SJCRH30 (cell line): ENCODE results near the gene VWA5B2. TPM values are rescaled to one million over a fixed set of nuclear protein-coding genes. Genes with fewer than 3 reads are reported as not detected.
A peak's percentile ranks its signal among the peaks of the same experiment; 100 is the strongest.
"Not testable (repeated sequence)": the region's sequence is repeated elsewhere in the genome, so short reads cannot be mapped to it uniquely, and the experiment has no call there.

ENCODE experiments used
- DNase-seq, 2 experiments: peaks; one replicate each; pipeline ENCODE4 v3.0.0-alpha.2; 2015 to 2020
- H3K27ac ChIP-seq: fragments of 250-450 bp; sonication (Bioruptor Pico); 2 replicates; pipeline ENCODE4 v1.5.1; 2020; ENCODE audit warnings: mild to moderate bottlenecking, moderate library complexity
- H3K27me3 ChIP-seq: fragments of 250-450 bp; sonication (Bioruptor Pico); 2 replicates; pipeline ENCODE4 v1.5.1; 2020; ENCODE audit warnings: mild to moderate bottlenecking, moderate library complexity
- H3K36me3 ChIP-seq: fragments of 250-450 bp; sonication (Bioruptor Pico); 2 replicates; pipeline ENCODE4 v1.5.1; 2020; ENCODE audit warnings: mild to moderate bottlenecking, moderate library complexity
- H3K4me1 ChIP-seq: fragments of 250-450 bp; sonication (Bioruptor Pico); 2 replicates; pipeline ENCODE4 v1.5.1; 2020; ENCODE audit warnings: mild to moderate bottlenecking, moderate library complexity
- H3K4me3 ChIP-seq: fragments of 250-450 bp; sonication (Bioruptor Pico); 2 replicates; pipeline ENCODE4 v1.5.1; 2020; ENCODE audit warnings: mild to moderate bottlenecking, moderate library complexity
- H3K9me3 ChIP-seq: fragments of 250-450 bp; sonication (Bioruptor Pico); replicated peaks from 2 replicates; pipeline ENCODE4 v1.5.1; 2020; ENCODE audit warnings: mild to moderate bottlenecking, moderate library complexity
- total RNA-seq: library from RNA; depleted of rRNA; stranded (reverse); fragments of >200 nt; shearing (Covaris generic); gene quantifications from 2 replicates; pipeline ENCODE4 v1.2.3, GENCODE V29; 2014

Gene VWA5B2
- total RNA-seq, 1 experiment from 2014 or later = 1.0 TPM

DNA sequence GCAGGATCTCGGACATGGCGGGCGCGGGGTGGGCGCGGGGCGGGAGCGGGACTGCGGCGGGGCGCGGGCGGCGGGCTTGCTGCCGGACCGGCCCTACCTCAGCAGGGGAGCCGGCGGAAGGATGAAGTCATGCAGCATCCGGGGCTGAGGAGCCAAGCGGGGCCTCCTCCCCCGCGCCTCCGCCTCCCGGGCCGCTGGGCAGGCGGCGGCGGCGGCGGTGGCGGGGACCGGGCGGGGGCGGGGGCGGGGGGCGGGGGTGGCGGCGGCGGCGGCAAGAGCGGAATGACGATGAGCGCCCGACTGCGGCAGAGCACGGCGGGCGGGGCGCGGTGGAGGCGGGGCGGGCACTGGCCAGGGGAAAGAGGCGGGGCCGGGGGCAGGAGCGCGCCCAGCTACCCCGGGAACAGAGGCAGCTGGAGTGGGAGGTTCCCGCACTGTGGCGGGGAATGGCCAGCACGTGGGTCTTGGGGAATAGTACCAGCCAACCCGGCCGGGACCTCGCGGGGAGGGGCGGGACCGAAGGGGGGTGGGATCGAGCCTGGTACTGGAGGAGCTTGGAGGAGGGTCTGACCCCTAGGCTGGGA is 32.0 kb downstream of the VWA5B2 start, which contains the start of gene CAMK2N2:
TSS of gene CAMK2N2 (minus strand) at position 284 of the 584 bp plus-strand sequence. CDS start at position 16, 268 bp downstream.
- Histone ChIP-seq H3K9me3 (no peaks in the 10 kb centered on the region), H3K36me3 (no peaks in the 10 kb centered on the region), H3K27ac (peak within 1 kb of the TSS; percentile 57), H3K27me3 (no peaks in the 10 kb centered on the region), H3K4me3 (peak within 1 kb of the TSS; percentile 72), H3K4me1 (peaks cover 3% of the 10 kb centered on the region; the same call in 1 of the 2 replicates)
- peak; percentile 91 to 93 for DNase-seq

DNA sequence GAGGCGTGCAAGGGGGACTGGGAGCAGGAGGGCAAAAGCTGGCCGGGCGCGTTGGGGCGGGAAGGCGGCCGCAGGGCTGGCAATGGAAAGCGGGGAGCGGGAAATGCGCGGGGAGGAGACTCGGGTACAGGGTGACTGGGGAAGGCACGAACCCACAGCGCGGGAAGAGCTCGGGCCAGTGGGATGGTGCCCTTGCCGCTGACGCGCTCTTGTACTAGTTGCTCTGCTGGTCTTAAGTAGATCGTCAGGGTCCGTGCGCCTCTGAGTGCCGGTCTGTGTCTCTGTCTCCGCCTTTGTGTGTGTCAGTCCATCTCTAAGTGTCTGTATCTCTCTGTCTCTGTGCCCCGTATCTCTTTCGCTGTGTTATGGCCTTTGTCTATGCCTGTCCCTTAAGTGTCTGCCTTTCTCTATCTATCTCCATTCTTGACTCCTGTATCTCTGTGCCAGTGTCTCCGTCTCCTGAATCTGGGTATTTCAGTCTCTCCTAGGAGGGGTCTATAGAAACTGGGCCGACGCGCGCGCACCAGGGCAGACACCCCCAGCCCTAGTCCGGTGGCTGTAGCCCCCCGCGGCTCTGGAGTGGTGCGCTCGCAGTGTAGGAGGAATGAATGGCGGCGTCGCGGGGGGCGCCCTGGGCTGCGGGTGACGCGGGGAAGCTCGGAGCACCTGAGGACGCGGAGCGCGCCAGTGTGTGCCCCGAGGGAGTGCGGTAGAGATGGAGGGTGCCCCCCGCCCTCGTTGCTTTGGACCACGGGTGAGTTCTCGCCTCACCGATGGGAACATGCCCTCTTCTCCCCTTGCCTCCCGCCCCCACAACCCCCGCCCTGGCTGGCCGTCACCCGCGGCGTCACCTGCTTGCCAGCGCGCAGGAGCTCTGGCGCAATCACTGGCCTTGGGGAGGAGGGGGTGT is 32.7 kb downstream of the VWA5B2 start:
- Histone ChIP-seq H3K27ac (peak overlapping the region; percentile 57), H3K9me3 (no peaks in the 10 kb centered on the region), H3K36me3 (no peaks in the 10 kb centered on the region), H3K4me1 (peaks cover 3% of the 10 kb centered on the region; the same call in 1 of the 2 replicates), H3K4me3 (peak overlapping the region; percentile 72), H3K27me3 (no peaks in the 10 kb centered on the region)
- peak in 1 of 2 experiments; percentile 24 for DNase-seq

GRCh38 chr3:184262764-184263179 is 33.4 kb downstream of the VWA5B2 start:
- no peak overlapping the region for H3K27ac ChIP-seq
- H3K9me3 ChIP-seq = no peaks in the 10 kb centered on the region
- H3K4me1 ChIP-seq = peaks cover 3% of the 10 kb centered on the region; the same call in 1 of the 2 replicates
- no peak for DNase-seq
- H3K4me3 ChIP-seq = peak overlapping the region; percentile 72
- no peaks in the 10 kb centered on the region for H3K36me3 ChIP-seq
- no peaks in the 10 kb centered on the region for H3K27me3 ChIP-seq

GRCh38 chr3:184267249-184267648 is 37.9 kb downstream of the VWA5B2 start:
- not testable (repeated sequence) for DNase-seq

GRCh38 chr3:184272269-184272668 is 42.9 kb downstream of the VWA5B2 start:
- no peaks in the 10 kb centered on the region for H3K4me1 ChIP-seq

More at GRCh38 chr3:184267249-184267648, 37.9 kb downstream of the VWA5B2 start:
- not testable (repeated sequence) for H3K27ac ChIP-seq, H3K36me3 ChIP-seq, H3K27me3 ChIP-seq, H3K9me3 ChIP-seq, H3K4me3 ChIP-seq, H3K4me1 ChIP-seq

DNA sequence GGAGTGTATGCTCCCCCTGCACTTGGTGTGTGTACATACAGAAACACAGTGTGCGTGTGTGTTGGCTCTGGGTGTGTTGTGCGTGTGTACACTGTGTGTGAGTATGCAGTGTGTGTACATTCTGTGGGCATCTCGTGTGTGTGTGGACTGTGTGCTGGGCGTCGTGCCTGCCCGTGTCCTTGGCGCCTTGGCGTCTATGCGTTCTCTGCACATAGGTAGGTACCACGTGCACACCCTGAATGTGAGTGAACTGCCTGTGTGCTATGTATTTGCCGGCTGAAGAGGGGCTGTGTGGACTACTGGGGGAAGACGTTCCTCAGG is 46.0 kb downstream of the VWA5B2 start:
- H3K27ac ChIP-seq = no peak overlapping the region
- H3K27me3 ChIP-seq = peaks cover 20% of the 10 kb centered on the region
- H3K9me3 ChIP-seq = no peaks in the 10 kb centered on the region
- H3K4me1 ChIP-seq = no peaks in the 10 kb centered on the region
- H3K36me3 ChIP-seq = no peaks in the 10 kb centered on the region
- no peak for DNase-seq
- H3K4me3 ChIP-seq = no peak overlapping the region

More at GRCh38 chr3:184272269-184272668, 42.9 kb downstream of the VWA5B2 start:
- H3K27me3 ChIP-seq = peaks cover 19% of the 10 kb centered on the region
- no peak for DNase-seq
- H3K4me3 ChIP-seq = no peak overlapping the region
- no peaks in the 10 kb centered on the region for H3K36me3 ChIP-seq
- no peaks in the 10 kb centered on the region for H3K9me3 ChIP-seq
- H3K27ac ChIP-seq = no peak overlapping the region

GRCh38 chr3:184275961-184276910 is 46.9 kb downstream of the VWA5B2 start, which contains the start of gene ECE2:
ECE2 (plus strand) TSS chr3:184276022; CDS start chr3:184276154, 132 bp downstream.
- Histone ChIP-seq H3K27ac (no peak within 1 kb of the TSS), H3K4me3 (no peak within 1 kb of the TSS), H3K36me3 (no peaks in the 10 kb centered on the region), H3K9me3 (no peaks in the 10 kb centered on the region), H3K4me1 (no peaks in the 10 kb centered on the region), H3K27me3 (peaks cover 20% of the 10 kb centered on the region)
- DNase-seq = no peak

DNA sequence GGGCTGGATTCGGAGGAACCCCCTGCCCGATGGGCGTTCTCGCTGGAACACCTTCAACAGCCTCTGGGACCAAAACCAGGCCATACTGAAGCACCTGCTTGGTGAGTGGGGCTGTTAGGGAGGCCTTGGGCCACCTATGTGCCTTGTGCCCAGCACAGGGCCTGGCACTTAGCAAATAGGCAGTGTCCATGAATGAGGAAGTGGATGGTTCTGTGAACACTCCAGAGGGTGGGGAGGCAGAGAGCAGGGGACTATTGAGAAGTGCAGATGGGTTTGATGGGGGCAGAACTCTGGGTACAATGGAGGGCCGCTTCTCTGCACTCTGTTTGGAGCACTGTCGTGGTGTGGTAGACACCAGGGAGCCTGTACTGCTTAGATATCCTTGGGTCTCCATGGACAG is 48.0 kb downstream of the VWA5B2 start:
- Histone ChIP-seq H3K27ac (no peak overlapping the region), H3K9me3 (no peaks in the 10 kb centered on the region), H3K4me1 (no peaks in the 10 kb centered on the region), H3K4me3 (no peak overlapping the region), H3K27me3 (peaks cover 20% of the 10 kb centered on the region), H3K36me3 (no peaks in the 10 kb centered on the region)
- no peak for DNase-seq

DNA sequence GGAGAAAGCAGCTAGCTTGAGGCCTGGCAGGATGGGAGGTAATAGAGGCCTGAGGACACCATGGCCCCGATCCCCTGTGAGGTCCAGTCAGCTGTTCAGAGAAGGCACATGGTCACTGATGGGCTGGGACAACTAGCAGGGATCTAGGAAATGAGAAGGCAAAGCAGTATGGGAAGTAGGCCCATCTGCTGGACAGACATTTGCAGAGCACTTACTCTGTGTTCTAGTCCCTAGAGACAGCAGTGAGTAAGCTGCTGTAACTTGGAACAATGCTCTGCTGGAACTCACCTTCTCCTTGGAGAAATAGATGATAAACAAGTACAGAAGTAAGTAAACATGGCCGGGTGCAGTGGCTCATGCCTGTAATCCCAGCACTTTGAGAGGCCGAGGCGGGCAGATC is 53.6 kb downstream of the VWA5B2 start:
- Histone ChIP-seq H3K9me3 (no peaks in the 10 kb centered on the region), H3K4me3 (no peak overlapping the region), H3K36me3 (no peaks in the 10 kb centered on the region), H3K27ac (no peak overlapping the region), H3K27me3 (no peaks in the 10 kb centered on the region), H3K4me1 (no peaks in the 10 kb centered on the region)
- no peak for DNase-seq

- H3K27ac ChIP-seq = no peak overlapping the region
- no peaks in the 10 kb centered on the region for H3K9me3 ChIP-seq
- DNase-seq = no peak
- H3K27me3 ChIP-seq = no peaks in the 10 kb centered on the region
- no peaks in the 10 kb centered on the region for H3K36me3 ChIP-seq
- no peaks in the 10 kb centered on the region for H3K4me1 ChIP-seq
- no peak overlapping the region for H3K4me3 ChIP-seq
Measured at GRCh38 chr3:184283681-184284080, 54.3 kb downstream of the VWA5B2 start.

- peak; percentile 64 to 69 for DNase-seq
- Histone ChIP-seq H3K36me3 (no peaks in the 10 kb centered on the region), H3K4me3 (no peak overlapping the region), H3K27ac (no peak overlapping the region), H3K4me1 (no peaks in the 10 kb centered on the region), H3K9me3 (no peaks in the 10 kb centered on the region), H3K27me3 (no peaks in the 10 kb centered on the region)
Measured at GRCh38 chr3:184284696-184285095, 55.3 kb downstream of the VWA5B2 start.

GRCh38 chr3:184289426-184289938 is 60.1 kb downstream of the VWA5B2 start:
- Histone ChIP-seq H3K9me3 (no peaks in the 10 kb centered on the region), H3K36me3 (no peaks in the 10 kb centered on the region), H3K27me3 (no peaks in the 10 kb centered on the region; the same call in 1 of the 2 replicates), H3K4me1 (no peaks in the 10 kb centered on the region), H3K27ac (no peak overlapping the region), H3K4me3 (no peak overlapping the region)
- DNase-seq = peak; percentile 79 to 88

DNA sequence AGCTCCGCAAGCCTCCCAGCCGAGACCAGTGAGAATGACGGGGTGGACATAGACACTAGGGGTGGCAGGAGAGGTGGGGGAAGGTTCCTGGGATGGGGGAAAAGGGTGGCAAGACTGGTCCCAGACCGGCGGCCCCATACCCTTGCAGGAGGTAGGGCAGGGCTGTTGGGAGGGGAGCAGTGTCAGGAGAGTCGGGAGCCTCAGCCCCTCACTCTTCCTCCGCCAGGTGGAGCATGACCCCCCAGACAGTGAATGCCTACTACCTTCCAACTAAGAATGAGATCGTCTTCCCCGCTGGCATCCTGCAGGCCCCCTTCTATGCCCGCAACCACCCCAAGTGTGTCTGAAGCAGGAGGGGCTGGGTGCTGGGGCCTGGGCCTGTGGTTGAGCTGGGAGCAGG is 60.9 kb downstream of the VWA5B2 start:
- Histone ChIP-seq H3K4me1 (no peaks in the 10 kb centered on the region), H3K27me3 (no peaks in the 10 kb centered on the region; the same call in 1 of the 2 replicates)
- DNase-seq = no peak

DNA sequence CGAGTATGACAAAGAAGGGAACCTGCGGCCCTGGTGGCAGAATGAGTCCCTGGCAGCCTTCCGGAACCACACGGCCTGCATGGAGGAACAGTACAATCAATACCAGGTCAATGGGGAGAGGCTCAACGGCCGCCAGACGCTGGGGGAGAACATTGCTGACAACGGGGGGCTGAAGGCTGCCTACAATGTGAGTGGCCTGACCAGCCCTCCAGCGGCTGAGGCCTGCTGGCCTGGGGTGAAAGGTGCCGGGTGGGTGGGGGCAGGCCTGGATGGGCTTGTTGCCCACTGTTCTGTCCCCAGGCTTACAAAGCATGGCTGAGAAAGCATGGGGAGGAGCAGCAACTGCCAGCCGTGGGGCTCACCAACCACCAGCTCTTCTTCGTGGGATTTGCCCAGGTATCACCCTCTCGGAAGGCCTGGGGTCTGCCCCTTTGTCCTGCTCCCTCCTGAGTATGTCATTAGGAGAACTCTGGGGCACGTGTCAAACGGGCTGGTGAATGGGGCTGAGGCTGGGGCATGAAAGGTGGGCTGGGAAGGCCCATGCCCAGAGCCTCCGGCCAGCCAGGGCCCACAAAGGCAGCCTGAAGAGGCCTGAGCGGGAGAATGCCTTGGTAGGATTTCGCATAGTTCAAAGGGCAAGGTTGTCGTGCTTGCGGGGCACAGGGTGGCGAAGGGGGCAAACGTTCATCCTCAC is 61.8 kb downstream of the VWA5B2 start:
- Histone ChIP-seq H3K4me3 (no peak overlapping the region), H3K27ac (no peak overlapping the region), H3K9me3 (no peaks in the 10 kb centered on the region), H3K4me1 (no peaks in the 10 kb centered on the region), H3K36me3 (no peaks in the 10 kb centered on the region), H3K27me3 (no peaks in the 10 kb centered on the region; the same call in 1 of the 2 replicates)
- no peak for DNase-seq

More for the DNA sequence above, 60.9 kb downstream of the VWA5B2 start:
- Histone ChIP-seq H3K4me3 (no peak overlapping the region), H3K9me3 (no peaks in the 10 kb centered on the region), H3K27ac (no peak overlapping the region), H3K36me3 (no peaks in the 10 kb centered on the region)
